ENCODE results near the gene TMEM120B.

The TMEM120B gene

DNA sequence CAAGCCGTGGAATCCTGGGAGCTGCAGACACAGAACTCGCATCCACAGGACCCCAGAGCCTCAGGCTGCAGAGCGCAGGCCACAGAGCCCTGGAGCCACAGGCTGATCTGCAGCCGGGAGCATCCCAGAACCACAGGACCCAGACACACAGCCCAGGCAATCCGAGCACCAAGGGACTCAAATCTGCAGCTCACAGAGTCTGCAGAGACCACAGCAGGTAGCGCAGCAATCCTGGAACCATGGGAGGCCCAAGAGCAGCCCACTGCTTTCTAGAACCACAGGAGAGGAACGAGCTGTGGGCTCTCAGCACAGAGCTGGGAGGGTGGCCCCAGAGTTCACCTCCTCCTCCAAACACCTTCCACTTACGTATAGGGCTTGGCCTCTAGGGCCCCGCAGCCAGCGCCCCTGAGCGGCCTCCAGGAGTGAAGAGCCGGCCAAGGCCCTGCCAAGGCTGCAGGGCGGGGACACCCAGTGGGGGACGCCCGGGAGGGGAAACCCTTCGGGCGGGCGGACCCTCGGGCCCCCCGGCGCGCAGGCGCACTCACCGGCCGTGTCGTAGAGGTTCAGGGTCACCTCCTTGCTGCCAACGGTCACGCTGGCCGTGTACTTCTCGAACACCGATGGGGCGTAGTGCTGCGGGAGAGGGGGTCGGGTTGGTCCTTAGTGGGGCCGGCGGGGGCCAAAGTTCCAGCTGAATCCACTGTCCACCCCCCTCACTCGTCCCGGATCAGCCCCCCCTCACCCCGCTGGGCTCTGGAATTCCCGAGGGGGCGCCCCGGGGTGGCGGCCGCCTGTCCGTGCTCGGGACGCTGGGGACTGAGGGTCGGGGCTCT is 80.3 kb downstream of the TMEM120B start:
- DNase-seq (ENCODE audit: low read depth): no peak

DNA sequence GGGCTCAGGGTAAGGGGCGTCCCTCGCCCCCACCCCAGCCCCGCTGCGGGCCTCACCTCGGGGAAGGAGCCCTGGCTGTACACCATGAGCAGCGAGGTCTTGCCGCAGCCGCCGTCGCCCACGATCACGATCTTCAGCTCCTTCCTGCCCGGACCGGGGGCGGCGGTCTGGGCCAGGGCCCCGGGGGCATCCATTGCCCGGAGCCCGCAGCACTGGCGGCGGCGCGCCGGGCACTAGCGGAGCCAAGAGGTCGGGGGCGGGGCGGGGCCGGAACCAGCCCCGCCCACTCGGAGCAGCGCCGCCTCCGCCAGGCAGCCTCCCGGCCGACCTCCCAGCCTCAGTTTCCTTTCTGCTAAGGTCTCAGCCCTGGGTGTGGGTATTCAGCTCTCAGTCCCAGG is 80.9 kb downstream of the TMEM120B start, which contains the start of gene RHOF:
TSS of gene RHOF (minus strand) at position 249 of the 398 bp plus-strand sequence. CDS start at position 194, 55 bp downstream.
- no peak for DNase-seq (ENCODE audit: low read depth)

DNA sequence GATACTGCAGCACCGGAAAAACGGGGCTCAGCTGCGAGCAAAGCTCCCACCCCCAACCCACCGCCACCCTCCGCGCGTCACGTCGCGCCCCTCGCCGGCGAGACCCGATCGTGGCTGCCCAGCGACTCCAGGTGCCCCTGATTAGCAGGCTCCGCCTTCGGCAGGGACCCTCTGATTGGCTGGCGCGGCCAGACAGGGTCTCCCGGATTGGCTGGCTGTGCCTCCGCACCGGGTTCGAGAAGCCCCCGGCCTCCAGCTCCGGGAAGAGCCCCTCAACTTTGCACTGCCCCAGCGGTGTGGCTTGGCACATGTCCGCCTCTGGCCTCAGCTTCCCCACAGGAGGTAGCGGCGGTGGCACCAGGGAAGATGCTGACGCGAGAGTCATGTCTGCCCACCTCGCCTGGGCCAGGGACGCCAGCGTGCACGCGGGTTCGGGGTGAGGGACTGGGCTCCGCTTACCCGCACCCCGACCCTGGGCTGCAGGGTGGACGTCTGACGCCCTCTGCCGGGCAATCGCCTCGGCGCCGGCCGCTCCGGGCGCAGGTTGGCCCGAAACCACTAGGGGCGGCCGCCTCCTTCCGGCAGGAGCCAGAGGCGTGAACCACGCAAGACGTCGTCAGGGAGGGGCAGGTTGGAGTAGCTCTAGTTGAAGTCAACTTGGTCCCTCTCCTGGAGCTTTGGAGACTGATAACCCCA is 81.4 kb downstream of the TMEM120B start:
- peak; percentile 89 for DNase-seq (ENCODE audit: low read depth)

DNA sequence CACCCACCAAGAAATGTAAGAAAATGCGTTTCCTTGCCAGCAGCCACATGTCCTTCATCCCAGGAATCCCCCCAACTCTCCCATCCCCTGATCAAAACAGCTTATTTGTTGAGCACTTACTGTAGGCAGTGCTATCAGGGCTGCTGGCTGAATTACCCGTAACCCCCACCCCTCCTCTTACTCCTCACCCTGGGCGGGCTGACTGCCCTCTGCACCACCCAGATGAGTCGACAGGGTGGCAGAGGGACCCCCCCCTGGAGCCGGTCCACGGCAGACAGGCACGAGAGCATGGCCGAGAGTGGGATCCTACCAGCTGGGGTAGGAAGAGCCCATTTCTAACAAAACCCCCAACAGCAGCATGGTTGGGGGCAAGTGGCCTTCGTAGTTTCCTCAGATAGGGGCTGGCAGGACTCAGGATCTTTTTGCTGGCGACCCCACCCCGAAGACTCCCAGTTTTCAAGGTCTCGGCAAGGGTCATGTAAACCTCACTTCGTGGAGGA is 82.0 kb downstream of the TMEM120B start:
- no peak for DNase-seq (ENCODE audit: low read depth)

DNA sequence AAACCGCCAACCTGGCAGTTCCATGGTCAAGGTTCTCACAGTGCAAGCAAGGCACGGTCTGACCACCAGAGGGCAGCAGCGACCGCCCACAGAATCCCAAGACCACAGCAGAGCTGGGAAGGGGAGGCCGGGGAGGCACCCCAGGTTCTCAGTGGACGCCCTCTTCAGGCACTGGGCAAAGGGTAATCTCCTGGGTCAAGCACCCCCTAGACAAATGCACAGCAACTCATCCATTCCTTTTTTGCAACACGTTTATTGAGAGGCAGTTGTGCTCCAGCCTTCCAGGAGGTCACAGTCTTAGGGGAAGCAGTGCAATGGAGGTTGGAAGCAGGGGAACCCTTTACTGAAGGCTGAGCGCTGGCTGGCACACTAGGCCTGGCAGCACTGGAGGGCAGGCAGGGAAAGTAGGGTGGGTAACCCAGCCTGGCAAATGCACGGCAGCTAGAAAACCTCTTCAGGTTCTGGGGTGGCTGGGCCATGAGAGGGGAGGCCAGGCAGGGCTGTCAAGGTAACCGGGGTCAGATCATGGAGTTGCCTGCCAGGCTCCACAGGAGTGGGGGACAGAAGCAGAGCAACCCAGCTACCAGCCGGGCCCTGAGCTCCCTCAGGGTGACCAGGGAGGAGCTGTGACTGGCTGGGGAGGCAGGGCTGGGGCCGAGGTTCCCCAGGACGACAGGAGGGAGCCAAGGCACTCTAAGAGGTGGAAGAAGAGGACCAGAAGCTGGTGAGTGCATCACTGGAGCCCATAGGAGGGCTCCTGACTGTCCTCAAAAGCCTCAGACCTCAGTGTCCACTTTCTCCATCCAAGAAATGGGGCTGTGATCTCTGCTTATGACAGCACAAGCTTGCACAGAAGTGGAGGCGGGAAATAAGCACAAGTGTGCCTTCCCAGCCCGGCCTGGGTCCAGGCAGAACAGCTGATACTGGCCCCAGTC is 82.7 kb downstream of the TMEM120B start:
- DNase-seq (ENCODE audit: low read depth): no peak

DNA sequence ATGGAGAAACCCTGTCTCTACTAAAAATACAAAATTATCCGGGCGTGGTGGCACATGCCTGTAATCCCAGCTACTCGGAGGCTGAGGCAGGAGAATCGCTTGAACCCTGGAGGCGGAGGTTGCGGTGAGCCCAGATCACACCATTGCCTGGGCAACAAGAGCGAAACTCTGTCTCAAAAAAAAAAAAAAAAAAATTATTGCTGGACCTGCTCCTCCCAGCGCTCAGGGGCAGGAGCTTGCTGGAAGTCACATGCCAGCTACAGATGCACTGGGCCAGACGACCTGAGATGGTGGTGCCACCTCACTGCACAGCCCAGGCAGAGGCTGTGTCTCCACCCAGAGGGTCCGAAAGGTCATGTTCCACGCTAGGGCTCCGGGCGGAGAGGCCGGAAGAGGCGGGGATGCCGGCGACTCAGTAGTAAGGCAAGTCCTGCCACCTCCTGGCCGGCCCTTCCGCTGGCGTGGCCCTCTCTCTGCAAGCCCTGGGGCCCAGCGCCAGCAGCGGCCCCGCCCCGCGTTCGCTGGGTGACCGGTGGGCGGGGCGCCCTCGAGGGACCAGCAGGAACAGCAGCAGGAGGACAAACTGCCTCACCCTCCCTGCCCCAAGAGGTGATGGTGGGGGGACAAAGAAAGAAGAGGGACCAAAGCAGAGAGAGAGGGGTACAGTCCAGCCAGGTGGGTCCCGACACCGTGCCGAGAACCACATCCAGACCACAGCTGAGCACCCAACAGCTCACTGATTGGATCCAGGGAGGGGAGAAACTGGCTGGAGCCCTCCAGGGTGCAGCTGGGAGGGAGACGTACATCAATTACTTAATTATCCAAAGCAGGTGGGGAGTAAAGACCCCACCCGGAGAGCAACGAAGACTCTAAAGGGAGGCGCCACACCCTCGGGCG is 84.6 kb downstream of the TMEM120B start:
- DNase-seq (ENCODE audit: low read depth): no peak

DNA sequence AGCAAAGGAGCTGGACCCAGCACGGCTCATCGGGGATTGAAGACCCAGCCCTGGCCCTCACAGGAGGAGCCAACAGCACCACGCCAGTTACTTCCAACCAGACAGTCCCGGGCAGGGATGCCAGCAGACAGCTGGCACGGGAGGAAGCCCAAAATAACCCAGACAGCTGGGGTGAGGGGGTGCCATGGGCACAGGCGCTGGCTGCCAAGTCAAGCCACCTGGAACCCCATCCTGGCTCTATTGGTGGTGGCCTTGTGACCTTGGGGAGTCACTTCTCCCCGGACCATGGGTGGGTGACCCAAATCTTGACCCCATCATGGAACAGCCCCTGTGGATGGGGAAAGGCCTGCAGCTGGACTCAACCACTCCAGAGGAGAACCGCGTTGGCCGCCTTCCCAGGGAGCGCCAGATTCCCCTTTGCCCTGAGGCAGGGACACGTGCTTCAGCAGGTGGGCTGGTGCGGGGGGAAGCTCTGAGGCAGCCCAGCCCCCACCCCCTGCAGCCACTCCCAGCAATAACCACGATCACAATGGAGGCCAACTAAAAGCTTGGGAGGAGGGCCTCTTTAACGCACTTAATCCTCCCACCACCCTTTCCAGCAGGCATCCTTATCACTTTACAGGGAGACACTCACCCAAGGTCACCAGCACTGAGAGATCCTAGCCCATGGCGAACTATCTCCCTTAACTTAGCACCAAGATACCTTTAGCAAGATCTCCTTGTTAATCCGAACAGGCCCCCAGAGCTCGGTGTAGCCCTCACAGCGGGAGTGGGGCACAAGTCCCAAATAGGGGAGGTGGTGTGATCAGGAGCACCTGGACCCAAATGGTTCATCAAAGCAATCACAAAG is 85.6 kb downstream of the TMEM120B start:
- DNase-seq (ENCODE audit: low read depth): no peak

DNA sequence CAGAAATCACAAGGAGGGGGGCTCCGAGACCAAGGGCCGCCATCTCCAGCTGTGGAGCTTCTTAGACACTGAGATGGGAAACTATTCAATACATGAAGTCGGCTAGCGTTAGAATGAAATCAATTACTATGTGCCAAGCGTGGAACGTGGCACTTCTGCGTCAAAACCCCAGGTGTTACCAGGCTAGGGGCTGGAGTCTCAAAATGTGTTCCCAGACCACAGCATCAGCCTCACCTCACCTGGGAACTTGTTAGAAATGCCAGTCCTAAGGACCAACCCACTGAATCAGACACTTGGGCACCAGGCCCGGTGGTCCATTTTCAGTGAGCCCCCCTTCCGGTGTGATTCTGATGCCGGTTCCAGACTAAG is 86.2 kb downstream of the TMEM120B start:
- DNase-seq (ENCODE audit: low read depth): no peak

DNA sequence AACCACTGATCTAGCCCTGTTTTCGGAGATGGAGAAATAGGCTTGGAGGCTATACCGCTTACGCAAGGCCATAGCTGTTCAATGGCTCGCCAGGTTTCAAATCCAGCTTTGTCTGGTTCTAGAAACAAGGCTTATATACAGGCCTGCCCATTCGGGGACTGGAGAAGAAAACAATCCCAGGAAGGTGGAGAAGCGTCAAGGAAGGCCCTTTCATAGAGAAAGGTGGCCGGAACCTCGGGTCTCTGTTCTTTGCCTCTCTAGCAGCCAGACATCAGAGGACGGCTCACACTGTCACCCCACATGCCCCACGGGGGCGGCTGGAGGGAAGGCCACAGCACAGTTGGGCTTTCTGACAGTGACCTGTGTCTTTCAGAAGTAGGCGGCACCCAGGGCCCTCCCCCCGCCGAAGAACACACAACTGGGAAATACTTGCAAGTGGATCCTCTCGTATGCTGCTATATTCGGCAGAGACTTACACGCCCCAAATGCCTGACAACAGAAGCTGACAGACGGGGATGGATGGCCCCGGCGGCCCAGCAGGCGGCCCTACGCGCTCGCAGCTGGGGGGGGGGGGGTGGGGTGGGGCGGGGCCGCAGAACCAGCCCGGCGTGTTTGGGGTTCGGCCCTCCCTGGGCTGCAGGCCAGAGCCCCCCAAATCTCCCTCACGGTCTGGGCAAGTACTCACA is 86.7 kb downstream of the TMEM120B start:
- DNase-seq (ENCODE audit: low read depth): no peak

DNA sequence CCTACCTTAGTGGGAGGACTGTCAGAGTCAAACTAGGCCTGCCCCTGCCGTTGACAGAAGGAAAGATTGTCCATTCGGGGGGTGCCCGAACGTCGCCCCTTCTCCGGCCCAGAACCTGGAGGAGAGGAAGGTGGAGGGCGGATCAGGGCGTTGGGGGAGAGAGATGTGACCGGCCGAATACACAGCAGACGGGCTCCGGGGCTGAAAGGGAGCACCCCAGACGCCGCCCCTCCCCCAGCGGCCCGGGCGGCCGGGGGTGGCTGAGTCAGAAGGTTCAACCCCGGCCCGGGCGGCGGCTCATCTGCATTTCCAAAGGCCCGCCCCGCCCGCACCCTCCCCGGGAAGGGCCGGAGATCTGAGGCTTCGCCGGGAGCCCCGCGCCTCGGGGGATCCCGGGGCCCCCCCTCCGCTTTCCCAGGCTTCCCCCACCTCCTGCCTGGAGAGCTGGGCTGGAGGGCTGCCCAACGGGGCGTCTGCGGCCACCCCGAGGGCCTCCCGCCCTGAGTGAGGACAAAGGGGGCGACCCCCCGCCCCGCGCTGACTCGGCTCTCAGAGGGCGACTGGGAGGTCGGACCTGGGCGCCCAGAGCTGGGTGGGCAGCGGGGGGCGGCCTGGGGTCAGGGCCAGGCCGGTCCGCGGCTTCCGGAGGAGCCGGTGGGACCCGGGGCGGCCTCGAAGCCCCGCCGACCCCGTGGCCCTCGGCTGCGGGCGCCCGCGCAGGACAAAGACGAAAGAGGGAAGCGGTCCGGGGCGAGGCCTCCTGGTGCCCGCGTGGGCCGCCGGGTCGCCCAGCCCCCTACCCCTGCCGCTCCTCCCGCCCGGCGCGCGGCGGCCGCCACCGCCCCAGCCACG is 87.5 kb downstream of the TMEM120B start:
- DNase-seq (ENCODE audit: low read depth): no peak

DNA sequence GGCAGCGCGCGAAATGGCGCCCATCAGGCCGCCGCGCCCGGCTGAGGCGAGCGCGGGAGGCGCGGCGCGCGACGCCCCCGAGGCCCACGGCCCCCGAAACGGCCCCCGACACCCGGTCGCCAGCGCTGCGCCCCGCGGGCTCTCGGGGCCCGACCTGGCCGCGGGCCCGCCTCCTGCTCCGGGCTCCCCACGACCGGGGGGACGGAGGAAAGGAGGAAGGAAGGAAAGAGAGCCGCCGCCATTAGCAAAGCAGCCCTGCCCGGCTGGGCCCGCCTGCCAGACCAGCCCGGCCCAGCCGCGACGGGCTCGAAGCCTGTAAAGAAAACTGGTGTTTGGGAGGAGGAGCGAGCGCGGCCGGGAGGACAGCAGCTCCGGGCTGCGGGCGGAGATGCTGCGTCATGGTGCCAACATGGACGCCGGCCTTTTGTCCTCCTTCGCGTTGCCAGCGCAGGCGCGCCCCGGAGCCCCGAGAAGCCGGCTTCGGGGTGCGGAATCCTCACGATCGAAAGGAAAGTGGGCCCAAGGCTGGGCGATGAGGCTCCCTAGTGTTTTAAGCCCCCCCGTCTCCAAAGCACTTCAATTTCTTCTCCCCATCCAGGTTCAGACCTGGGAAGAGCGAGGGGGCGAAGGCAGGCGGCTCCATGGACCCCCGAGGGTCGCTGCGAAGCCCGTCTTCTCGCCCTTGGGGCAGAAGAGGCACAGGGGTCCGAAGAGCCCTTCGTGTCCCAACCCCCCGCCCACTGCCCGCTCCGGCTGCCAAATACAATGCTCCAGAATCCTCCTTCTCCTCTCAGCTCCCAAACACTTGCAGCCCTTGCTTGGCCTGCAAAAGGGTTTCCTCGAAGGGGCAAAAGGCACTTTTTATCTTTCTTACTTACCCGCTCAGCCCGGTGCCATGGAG is 88.4 kb downstream of the TMEM120B start:
- DNase-seq (ENCODE audit: low read depth): no peak

DNA sequence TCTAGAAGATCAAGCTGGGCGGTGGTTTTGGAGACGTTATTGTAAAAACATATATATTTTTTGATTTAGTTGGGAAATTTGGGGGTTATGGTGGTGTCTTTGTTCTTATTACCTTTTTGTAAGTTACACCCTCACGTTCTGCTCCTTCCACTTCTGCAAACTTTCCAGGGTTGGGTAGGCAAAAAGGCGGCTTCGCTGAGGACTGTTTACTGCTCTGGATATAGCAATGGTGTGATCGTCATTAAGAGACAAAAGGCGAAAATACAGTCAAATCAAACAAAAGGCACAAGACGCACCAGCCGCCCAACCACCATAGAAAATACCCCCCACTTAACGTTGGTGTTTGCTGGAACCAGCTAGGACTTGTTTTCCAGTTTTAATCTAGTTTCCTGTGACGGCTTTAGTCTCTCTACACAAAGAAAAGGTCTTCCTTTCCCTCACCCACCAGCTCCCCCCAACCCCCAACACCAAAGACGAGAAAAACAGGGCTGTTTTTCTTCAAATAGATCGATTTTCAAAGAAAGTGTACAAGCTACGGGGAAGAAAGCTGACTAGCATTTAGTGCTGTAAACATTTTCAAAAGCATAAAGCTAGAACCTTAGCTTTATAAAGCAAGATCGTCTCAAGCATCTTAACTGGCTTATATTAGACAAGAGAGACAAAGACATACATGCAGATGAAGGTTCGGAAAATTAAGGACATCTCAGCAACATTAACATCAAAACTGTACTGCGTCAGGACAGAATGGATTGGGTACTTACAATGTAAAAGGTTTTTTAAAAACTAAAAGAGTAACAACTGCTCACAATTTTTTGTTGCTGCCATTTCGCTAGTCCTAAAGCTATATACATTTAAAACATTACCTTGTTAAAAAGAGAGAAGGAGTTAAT is 89.3 kb downstream of the TMEM120B start:
- DNase-seq (ENCODE audit: low read depth): no peak

DNA sequence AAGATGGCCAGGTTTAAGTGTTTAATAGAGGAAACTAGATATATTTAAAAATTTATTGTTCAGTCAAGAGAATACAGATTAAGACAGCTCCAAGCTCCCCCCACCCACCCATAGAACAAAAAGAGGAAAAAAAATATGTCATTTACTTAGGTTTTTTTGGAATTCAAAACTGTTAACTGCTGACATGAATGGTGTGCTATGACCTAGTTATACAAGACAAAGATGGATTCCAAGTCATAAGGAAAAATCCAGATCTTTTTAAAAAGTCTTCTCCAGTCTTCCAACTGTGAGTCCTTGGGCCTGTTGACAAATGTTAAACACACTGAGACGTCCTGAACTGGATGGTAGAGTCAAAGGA is 89.9 kb downstream of the TMEM120B start:
- DNase-seq (ENCODE audit: low read depth): no peak

DNA sequence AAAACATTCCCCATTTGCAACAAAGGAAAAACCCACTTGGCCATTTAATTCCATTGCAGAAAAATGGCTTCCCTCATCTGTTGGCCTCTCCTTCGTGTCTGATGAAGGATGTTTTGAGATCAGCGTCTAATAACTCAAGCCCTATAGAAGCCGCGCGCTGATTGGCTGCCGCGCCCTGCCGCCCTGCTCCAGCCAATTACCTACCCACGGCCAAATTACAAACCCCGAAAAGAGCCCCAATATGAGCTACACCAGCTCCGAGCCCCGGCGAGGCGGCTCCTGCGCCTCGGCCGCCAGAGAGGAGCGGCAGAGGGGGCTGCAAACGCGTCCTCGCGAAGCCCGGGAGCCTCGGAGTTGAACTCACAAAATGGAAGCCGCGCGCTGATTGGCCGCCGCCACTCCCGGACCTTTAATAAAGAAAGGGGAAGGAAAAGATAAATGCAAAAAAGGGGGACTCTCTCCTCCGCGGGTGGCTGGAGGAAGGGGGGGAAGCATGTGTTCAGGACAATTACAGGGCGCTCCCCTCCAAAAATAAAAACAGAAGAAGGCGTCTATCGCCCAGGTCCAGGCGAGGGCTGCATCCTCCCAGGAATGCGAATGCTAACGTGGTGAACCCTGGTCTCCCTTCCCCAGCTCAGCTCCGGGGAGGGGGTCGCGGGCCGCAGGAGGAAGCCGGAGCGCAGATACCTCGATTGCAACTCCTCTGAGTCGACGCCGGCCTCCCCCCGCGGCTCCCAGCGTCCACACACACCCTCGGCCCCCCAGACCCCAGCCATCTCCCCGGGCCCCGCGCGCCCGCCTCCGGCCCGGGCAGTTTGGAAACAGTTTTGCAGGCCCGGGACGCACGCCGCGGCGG is 90.5 kb downstream of the TMEM120B start:
- DNase-seq (ENCODE audit: low read depth): peak; percentile 69

DNA sequence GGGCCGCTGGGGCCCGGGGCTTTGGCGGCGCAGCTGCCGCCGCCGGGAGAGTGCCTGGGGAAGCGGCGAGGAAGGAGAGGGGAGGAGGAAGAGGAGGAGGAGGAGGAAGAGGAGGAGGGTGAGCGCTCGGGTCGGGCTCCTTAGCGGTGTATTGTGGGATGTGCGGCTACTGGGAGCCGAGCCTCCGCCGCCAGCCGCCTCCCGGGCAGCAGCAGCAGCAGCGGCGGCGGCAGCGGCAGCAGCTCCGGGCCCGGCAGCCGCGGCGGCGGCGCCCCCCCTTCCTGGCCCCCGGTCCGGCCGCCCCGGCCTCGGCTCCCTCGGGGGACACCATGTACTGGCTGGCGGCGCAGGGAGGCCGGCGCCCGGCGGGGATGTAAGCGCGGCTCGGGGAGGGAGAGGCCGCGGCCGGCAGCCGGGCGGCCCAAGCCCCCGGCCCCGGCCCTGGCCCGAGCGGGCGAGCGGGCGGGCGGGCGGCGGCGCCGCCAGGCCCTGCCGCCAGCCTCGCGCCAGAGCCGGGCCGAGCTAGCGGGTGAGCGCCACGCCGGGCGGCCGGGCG is 91.4 kb downstream of the TMEM120B start, which contains the start of gene SETD1B:
TSS of gene SETD1B (plus strand) at position 149 of the 556 bp plus-strand sequence. CDS start 729 bp downstream, outside the sequence.
- DNase-seq (ENCODE audit: low read depth): no peak
